Naive thymus-derived CD8-positive, alpha-beta T cell (primary cell): Measurements from ENCODE around the gene CYP3A5. TPM values are rescaled to one million over a fixed set of nuclear protein-coding genes. Genes with fewer than 3 reads are reported as not detected.

Experiments
- polyA plus RNA-seq, 3 donors: library from polyadenylated mRNA; unstranded; fragments of 300-500 nt; fragmentation: Illumina TruSeq; gene quantifications; one replicate each; pipeline ENCODE4 v1.2.3, GENCODE V29; 2021
- total RNA-seq, 8 experiments: library from RNA in 2 of 8; stranded (reverse) in 2 of 8; gene quantifications; one replicate each; pipeline ENCODE4 v1.2.3 and lab custom pipeline; 2021 to 2026

The CYP3A5 gene
- total and polyA plus RNA-seq, 5 experiments from 2014 or later, result 0.14 to 0.41 (median 0.18) TPM; not detected in 1

Other genes starting within 250 kb of the CYP3A5 start
- gene PTCD1, start 241.2 kb downstream of the CYP3A5 start, total RNA-seq, result 10 to 100 TPM; 11.5 to 13.8 TPM
- gene PTCD1, start 241.2 kb downstream of the CYP3A5 start, polyA plus RNA-seq, result 1 to 10 TPM; 2.0 to 3.9 (median 3.2) TPM
- gene CPSF4, start 241.1 kb downstream of the CYP3A5 start, total RNA-seq, result 10 to 100 TPM; 48.6 to 55.2 TPM
- gene CPSF4, start 241.1 kb downstream of the CYP3A5 start, polyA plus RNA-seq, result 10 to 100 TPM; 22.9 to 31.3 (median 28.1) TPM
- 100 to 1,000 TPM; 150 to 165 TPM for gene ATP5MF, start 213.8 kb downstream of the CYP3A5 start, total RNA-seq
- gene ATP5MF, start 213.8 kb downstream of the CYP3A5 start, polyA plus RNA-seq, result 100 to 1,000 TPM; 421 to 484 (median 453) TPM
- gene ZNF789, start 207.1 kb downstream of the CYP3A5 start, total RNA-seq, result 10 to 100 TPM; 22.8 to 31.8 TPM
- gene ZNF789, start 207.1 kb downstream of the CYP3A5 start, polyA plus RNA-seq, result 1 to 10 TPM; 7.3 to 8.2 (median 8.0) TPM
- gene ZNF394, start 179.7 kb downstream of the CYP3A5 start, total RNA-seq, result 100 to 1,000 TPM; 107 to 120 TPM
- 10 to 100 TPM; 58.5 to 67.1 (median 60.8) TPM for gene ZNF394, start 179.7 kb downstream of the CYP3A5 start, polyA plus RNA-seq
- 1 to 10 TPM; 8.9 to 9.9 TPM for gene ZKSCAN5, start 175.3 kb downstream of the CYP3A5 start, total RNA-seq
- 1 to 10 TPM; 3.0 to 5.7 (median 3.9) TPM for gene ZKSCAN5, start 175.3 kb downstream of the CYP3A5 start, polyA plus RNA-seq
- 10 to 100 TPM in 1 of 2 experiments, 1 to 10 TPM in 1; 8.6 to 11.3 TPM for gene FAM200A, start 127.9 kb downstream of the CYP3A5 start, total RNA-seq
- gene FAM200A, start 127.9 kb downstream of the CYP3A5 start, polyA plus RNA-seq, result 1 to 10 TPM; 3.2 to 6.3 (median 5.4) TPM
- 100 to 1,000 TPM; 179 to 181 TPM for gene ZNF655, start 121.4 kb downstream of the CYP3A5 start, total RNA-seq
- gene ZNF655, start 121.4 kb downstream of the CYP3A5 start, polyA plus RNA-seq, result 10 to 100 TPM; 70.3 to 86.3 (median 74.3) TPM
- gene TMEM225B, start 81.7 kb downstream of the CYP3A5 start, total RNA-seq, result 1 to 10 TPM; 2.3 to 2.5 TPM
- gene TMEM225B, start 81.7 kb downstream of the CYP3A5 start, polyA plus RNA-seq, result 1 to 10 TPM; 2.7 to 3.4 (median 2.8) TPM
- gene ZSCAN25, start 63.0 kb downstream of the CYP3A5 start, total RNA-seq, result 10 to 100 TPM; 57.1 to 57.8 TPM
- 10 to 100 TPM in 2 of 3 donors, 1 to 10 TPM in 1; 9.2 to 19.0 (median 16.2) TPM for gene ZSCAN25, start 63.0 kb downstream of the CYP3A5 start, polyA plus RNA-seq
- gene CYP3A7, start 55.2 kb upstream of the CYP3A5 start, total RNA-seq, result not detected
- gene CYP3A7, start 55.2 kb upstream of the CYP3A5 start, polyA plus RNA-seq, result not detected
- gene CYP3A4, start 104.2 kb upstream of the CYP3A5 start, total RNA-seq, result not detected
- under 1 TPM in 1 of 3 donors, not detected in 2; 0.14 TPM for gene CYP3A4, start 104.2 kb upstream of the CYP3A5 start, polyA plus RNA-seq
- gene CYP3A43, start 148.0 kb upstream of the CYP3A5 start, total RNA-seq, result under 1 TPM in 1 of 2 experiments, not detected in 1; 0.44 TPM
- not detected for gene CYP3A43, start 148.0 kb upstream of the CYP3A5 start, polyA plus RNA-seq
- gene OR2AE1, start 197.0 kb upstream of the CYP3A5 start, total RNA-seq, result 1 to 10 TPM; 1.1 to 1.3 TPM
- gene OR2AE1, start 197.0 kb upstream of the CYP3A5 start, polyA plus RNA-seq, result not detected
- gene TRIM4, start 239.5 kb upstream of the CYP3A5 start, total RNA-seq, result 10 to 100 TPM; 68.4 to 70.6 TPM
- 10 to 100 TPM; 22.2 to 32.2 (median 31.0) TPM for gene TRIM4, start 239.5 kb upstream of the CYP3A5 start, polyA plus RNA-seq
- 1 to 10 TPM; 1.6 to 1.7 TPM for gene GJC3, start 249.6 kb upstream of the CYP3A5 start, total RNA-seq
- 1 to 10 TPM in 1 of 3 donors, under 1 TPM in 1, not detected in 1; 0.42 to 2.0 TPM for gene GJC3, start 249.6 kb upstream of the CYP3A5 start, polyA plus RNA-seq